GM12872 (cell line): ENCODE data around the gene BGN.

Experiments
- CTCF ChIP-seq: IDR thresholded peaks from 3 replicates; pipeline ENCODE4 v1.5.1; 2011; ENCODE audit warnings: low read depth, mild to moderate bottlenecking, low read length, moderate library complexity; ENCODE audit not compliant: insufficient read depth

BGN gene

GRCh38 chrX:153456704-153457103, 38.1 kb upstream of the BGN start:
- TF ChIP-seq CTCF, result no peak

DNA sequence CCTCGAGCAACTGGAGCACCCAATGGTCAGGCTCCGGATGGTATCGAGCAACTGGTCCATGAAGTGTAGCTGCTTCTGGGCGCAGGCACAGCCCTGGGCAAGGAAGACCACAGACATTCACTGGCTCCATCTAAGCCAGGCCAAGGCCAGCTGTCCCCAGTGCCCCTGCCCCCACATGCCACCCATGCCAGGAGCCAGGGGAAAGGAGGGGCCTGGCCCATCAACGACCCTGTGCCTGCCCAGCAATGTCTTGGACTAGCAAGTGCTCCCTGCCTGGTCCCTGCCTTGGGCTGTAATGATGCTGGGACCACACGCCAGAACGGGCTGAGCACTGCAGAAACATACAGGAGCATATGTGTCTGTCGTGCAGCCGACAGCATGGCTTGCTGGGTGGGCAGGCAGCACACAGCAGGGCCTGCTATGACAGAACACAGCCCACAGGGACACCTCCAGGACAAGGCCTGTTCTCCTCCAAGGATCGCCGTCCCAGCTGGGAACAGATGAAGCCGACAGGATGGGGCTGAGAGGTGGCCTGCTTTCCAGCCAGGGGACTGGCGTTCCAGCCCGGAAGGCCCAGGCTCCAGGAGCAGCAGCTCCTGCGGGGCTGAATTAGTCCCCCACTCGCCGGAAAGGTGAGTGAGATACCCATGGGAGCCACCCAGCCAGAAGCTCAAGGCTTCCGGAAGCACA, 37.5 kb upstream of the BGN start:
- no peak for TF ChIP-seq CTCF

GRCh38 chrX:153457827-153458466, 36.8 kb upstream of the BGN start:
- TF ChIP-seq CTCF, result no peak

GRCh38 chrX:153458476-153458875, 36.3 kb upstream of the BGN start:
- no peak for TF ChIP-seq CTCF

- no peak for TF ChIP-seq CTCF
Measured at GRCh38 chrX:153459986-153460385, 34.8 kb upstream of the BGN start.

DNA sequence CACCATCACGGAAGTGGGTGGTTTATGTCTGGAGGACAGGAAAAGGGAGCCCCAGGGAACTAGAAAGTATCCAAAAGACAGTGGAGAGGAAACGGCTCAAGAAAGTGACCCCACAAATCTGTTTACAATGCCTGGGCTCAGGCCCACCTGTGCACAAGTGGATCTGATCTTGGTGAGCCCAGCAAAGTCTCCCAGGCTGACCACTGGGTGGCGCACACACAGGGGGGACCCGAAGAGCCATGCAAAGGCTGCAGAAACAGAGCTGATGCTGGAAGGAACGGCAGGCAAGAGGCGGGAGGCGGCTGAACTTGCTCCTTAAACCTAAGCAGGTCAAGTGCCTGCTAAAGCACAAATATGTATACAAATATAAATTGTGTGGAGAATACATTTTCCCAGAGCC, 34.0 kb upstream of the BGN start:
- TF ChIP-seq CTCF, result peak; percentile 57

- no peak for TF ChIP-seq CTCF
Measured at GRCh38 chrX:153462291-153462690, 32.5 kb upstream of the BGN start.
